HG02678 (cell line): Measurements from ENCODE around the gene SUGP1.

ENCODE experiments used
- ATAC-seq: cut with Tn5 transposase; IDR thresholded peaks from one replicate; pipeline ENCODE4 v1.9.1; 2021; ENCODE audit warnings: mild to moderate bottlenecking, moderate library complexity; ENCODE audit not compliant: unreplicated experiment

Gene SUGP1

DNA sequence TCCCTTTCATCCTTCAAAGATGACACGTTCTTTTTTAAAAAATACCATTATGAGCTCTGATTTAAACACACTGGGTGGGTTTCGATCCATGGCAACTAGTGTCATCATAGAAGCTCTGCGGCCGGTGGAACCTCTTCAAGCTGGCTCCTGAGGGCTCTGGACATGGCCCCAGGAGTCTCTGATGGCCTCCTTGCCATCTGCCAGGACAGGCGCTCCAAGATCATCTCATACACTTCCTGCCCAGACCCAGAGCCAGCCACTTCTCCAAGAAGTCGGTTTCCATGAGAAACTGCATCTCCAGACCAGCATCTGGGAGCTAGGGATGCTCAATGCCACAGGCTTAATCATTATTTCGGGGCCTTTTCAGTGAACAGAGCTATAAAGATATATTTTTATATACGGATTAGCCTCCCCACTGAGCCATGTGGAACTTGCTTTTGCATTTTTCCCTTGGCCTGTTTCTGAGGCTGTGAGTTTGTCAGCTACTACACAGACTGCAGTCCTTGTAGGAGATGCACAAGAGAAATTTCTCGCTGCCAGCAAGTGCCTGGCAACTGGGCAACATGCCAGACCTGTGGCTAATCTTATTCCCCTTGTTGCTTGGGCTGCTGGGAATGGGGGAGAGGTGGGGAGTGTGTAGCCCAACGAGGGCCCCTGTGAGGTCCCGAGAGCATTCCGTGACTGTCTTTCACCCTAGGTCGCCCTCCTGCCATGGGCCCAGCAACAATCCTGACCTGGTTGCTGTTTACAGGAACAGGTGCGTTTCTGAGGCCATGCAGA is 15.9 kb downstream of the SUGP1 start:
- no peak for ATAC-seq

DNA sequence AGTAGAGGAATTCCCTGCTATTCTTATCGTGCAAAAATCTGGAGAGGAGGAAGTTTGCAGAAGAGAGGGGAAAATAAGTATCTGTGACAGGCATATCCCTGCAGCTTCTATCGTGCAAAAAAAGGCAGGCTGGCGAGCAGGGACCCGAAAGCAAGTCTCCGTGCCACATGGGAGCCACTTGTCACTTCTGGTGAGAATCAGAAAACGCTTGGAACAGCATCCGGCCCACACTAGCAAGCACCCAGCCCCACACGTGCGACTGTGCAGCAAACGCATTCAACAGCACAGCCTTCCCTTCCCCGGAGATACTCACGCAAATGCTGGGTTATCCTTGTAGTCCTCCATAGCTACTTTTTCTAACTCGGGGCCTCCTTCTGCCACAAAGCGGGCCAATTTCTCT is 16.9 kb downstream of the SUGP1 start:
- no peak for ATAC-seq

DNA sequence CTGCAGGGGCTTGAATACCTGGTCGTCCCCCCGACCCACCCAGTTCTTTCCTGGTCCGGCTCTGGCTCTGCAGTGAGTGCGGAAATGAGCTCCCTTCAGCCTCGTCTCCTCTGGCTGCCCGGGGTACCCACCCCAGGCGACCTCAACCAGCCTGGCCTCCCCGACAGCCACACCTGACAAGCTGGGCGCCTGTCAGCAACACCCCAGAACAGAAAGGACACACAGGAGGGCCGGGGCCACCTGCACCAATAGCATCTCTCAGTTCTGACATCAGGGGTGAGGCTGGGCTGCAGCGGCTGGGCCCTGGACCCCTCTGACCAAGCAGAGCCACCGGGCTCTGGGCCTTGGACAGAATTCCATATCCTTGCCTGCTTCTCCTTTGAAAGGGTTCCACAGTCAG is 19.7 kb downstream of the SUGP1 start:
- no peak for ATAC-seq

DNA sequence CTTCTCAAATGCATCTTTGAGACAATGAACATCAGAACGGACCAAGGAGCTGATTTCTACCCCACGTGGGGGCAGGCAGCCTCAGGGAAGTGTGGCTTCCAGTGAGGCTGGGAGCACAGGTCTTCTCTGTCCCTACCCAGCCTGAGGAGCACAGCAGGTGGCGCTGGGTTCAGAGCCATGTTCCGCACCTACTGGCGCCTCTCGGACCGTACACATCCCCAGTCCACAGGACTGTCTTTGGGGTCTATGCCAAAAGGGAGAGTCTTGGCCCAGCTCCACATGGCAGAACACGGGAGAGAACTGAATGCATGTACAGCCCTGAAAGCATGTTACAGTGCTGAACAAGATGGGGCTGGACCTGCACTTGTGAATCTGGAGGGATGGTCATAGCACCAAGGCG is 22.6 kb downstream of the SUGP1 start:
- ATAC-seq, result no peak

DNA sequence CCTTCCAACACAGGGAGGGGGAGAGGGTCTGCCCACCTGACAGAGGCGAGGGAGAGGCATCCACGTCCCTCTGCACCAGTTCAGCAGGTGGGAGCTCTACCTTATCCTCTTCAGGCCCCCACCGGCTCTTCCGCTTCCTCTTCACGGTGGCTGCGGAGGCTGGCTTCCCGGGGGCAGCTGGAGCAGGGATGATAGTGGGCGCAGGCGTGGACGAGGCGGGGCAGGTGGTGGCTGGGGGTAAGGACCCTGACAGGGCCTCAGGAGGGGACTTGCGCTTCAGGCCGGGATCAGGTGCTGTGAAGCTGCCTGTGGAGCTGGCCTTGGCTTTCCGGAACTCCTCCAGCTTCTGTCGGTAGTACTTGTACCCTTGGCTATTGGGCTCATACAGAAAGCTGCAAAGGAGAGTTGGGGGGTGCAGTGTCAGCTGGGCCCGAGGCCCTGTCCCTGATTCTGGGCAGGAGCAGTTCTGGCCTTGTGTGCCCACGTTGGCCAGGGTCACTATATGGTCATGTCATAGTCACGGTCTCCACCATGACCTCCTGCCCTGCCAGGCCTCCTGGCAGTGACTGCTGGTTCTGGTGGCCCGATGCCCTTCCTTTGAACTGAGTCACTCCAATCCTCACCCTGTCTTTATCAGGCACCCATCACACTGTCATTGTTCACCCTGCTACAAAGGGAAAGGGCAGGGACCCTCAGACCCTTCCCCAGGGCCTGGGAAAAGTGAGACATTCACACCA is 23.2 kb downstream of the SUGP1 start:
- ATAC-seq, result no peak

DNA sequence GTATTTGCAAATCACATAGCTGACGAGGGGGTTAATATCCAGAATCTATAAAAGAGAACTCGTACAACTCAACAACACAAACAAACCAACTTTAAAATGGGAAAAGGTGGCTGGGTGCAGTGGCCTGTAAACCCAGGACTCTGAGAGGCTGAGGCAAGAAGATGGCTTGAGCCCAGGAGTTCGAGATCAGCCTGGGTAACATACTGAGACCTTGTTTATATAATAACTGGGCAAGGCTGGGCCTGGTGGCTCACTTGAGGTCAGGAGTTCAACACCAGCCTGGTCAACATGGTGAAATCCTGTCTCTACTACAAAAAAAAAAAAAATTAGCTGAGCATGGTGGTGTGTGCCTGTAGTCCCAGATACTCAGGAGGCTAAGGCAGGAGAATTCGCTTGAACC is 25.4 kb downstream of the SUGP1 start:
- no peak for ATAC-seq

DNA sequence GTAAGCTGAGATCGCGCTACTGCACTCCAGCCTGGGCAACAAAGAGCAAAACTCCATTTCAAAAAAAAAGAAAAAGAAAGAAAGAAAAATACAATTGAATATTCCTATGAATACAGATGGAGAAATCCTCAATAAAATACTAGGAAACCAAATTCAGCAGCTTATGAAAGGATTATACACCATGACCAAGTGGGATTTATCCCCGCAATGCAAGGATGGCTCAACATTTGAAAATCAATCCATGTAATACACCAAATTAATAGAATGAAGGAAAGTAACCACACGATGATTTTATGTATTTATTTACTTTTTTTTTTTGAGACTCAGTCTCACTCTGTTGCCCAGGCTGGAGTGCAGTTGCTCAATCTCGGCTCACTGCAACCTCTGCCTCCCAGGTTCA is 27.7 kb downstream of the SUGP1 start:
- ATAC-seq, result no peak

DNA sequence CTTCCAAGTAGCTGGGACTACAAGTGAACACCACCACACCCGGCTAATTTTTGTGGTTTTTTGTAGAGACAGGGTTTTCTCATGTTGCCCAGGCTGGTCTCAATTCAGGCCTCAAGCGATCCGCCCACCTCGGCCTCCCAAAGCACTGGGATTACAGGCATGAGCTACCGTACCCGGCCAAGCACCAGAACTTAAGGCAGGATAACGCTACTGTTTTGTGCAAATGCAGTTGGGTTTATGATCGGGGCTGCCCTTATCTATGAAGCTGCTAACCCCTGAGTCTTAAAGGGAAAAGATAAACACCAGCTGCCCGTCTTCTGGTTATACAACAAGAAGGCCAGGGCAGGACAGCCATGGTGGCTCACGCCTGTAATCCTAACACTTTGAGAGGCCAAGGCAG is 34.6 kb downstream of the SUGP1 start:
- ATAC-seq, result no peak

DNA sequence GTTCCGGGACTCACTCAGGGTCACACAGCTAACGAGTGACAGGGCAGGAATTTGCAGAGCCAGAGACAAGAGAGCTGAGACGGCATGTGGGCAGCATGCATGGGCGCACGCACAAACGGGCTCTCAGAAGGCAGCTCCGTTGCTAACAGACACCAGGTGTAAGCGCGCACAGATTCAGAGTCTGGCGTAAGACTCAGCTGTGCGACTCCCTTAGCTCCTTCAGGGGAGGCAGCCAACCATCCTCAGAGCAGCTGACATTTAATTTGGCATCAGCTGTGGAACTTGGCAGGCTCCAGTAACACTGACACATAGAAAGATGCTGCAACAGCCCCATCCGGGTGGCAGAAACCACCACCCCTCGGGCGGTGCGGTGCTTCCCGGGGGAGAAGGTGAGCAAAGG is 39.7 kb downstream of the SUGP1 start:
- ATAC-seq, result no peak

DNA sequence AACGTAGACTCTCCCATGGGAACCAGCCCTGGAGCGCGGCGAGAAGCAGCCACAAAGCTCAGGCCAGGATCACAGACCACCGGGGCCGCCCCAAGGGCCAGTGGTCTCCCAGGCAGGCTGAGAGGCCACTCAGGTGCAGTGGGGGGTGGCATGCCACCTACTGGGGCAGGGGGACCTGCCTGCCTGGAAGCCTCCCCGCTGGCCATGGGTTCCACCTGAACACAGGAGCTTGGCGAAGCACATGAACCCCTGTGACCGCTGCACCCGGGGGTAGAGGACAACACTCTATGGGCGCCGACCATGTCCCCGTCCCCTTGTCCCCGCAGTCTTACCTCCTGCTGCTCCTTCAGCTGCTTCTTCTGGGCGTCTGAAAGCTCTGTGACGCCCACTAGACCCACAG is 40.5 kb downstream of the SUGP1 start:
- ATAC-seq, result no peak

DNA sequence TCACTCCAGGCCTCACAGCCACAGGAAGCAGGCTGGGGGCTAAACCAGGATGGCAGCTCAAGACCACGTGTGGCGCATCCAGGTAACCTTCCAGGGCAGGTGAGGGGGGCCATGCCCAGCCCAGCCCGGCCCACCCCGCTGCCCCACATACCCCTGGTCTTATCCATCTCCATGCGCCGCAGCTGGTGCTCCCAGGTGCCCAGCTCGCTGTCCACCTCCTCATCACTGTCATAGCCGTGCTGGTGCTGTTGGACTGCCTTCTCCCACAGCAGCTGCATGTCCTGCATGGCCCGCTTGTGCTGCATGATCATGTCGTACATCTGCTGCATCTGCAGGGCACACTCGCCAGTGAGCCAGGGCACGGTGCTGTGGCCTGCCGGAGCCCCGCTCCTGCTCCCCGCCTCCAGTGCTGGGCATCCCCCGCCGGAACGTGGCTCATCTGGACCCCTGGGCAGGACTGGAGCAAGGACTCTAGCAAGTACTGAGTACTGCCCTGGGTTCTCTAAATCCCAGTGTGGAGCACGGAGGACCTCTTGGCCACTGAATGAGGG is 41.2 kb downstream of the SUGP1 start:
- ATAC-seq, result no peak

DNA sequence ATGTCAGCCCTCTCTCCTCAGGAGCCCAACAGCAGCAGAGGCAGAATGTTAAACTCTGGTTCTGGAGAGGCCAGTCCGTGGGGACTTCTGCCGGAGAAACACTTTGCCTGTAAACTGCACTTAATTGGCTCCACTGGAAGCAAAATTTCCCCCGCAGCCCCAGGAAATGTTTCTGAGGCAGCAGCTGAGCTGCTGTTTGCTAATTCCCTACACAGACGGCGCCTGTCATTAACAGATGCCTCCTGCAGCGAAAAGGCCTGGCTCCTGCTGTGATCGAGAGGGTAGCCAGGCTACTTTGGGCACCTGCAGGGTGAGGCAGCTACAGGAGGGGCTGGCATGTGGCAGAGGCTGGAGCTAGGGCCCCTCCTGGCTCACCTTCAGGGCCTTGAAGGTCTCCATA is 42.0 kb downstream of the SUGP1 start:
- no peak for ATAC-seq

DNA sequence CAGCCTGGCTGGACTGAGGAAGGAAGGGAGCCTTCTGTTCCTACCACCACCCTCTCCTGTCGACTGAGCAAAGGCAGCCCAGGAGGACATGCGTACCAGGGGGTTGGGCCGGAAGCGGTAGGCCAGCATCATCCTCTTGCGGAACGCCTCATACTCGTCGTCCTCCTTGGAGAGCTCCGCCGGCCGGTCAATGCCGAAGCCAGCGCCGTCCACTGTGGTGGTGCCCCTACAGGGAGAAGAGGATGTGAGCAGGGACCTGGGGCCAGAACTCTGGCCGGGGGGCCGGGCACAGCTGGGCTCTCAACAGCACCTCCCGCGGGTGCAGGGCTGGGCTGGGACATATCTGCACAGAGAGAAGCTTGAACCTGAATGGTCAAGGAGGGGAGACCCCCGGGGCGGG is 43.5 kb downstream of the SUGP1 start:
- ATAC-seq, result no peak

DNA sequence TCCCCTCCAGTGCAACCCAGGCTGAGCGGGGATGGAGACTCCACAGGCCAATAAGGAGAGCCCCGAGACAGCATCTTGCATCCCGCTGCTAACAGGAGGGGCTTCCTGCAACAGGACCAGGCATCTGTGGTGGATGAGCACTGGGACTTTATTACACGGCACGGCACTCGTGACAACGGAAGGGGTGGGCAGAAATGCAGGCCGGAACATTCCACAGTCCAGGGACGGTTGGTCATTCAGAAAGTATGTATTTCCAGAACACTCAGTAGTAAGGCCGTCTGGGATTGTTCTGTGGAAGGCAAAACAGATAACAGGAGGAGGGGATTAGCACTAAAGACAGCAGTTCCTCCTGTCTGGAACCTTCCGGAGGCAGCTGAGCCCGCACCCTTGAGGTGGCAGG is 43.9 kb downstream of the SUGP1 start:
- ATAC-seq, result no peak

DNA sequence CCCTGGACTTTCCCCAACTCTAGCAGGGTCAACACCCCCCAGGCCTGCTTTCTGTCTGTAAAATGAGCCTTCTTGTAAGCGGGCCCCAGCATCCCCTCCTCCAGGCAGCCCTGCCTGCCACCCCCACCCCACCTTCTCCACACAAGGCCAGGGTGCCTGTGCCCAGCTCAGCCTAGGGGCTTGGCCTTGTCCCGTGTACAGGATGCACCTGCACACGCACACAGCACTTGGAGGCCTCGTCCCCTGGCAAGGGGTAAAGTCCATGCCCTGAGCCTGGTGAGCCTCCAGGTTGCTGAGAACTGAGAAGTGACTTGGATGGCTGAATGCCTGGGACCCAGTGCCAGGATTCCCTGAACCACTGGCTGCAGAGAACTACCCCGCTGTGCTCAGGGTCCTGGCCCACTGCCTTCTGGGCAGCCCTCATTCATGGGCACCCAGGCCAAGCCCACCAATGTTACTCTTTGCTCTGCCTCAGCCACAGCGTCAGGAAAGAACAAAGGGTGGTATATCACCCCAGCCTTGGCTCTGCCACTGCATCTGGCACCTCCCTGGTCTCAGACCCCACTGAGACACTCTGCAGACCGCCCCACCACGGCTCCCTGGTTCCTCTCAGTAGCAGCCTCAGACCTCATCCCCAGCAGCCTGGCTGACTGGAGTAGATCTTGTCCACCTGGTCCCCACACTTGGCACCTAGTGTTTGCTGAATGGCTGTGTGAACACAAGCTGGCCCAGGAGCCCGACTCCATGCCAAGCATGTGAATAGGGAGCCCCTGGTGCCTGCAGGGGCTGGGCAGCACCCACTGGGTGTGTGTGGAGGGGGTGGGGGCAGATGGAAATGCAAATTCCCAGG is 45.4 kb downstream of the SUGP1 start:
- ATAC-seq, result no peak

DNA sequence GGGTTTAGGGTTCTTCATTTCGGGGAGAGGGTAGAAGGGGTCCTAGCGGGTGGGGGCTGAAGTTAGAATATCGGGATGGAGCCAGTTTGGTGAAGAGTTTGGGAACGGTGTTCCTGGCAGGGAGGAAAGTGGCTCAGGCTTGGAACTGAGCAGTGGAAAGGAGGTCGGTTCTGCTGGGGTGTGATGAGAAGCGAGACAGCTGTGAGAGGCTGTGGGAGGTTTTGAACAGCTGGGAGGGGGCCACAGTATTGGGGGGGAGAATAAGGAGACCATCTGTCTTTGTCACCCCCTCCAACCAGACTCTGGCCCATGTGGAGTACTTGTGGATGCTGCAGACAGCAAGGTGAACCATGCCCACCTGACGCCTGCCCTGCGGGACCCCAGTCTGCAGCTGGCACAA is 46.2 kb downstream of the SUGP1 start:
- ATAC-seq, result no peak

DNA sequence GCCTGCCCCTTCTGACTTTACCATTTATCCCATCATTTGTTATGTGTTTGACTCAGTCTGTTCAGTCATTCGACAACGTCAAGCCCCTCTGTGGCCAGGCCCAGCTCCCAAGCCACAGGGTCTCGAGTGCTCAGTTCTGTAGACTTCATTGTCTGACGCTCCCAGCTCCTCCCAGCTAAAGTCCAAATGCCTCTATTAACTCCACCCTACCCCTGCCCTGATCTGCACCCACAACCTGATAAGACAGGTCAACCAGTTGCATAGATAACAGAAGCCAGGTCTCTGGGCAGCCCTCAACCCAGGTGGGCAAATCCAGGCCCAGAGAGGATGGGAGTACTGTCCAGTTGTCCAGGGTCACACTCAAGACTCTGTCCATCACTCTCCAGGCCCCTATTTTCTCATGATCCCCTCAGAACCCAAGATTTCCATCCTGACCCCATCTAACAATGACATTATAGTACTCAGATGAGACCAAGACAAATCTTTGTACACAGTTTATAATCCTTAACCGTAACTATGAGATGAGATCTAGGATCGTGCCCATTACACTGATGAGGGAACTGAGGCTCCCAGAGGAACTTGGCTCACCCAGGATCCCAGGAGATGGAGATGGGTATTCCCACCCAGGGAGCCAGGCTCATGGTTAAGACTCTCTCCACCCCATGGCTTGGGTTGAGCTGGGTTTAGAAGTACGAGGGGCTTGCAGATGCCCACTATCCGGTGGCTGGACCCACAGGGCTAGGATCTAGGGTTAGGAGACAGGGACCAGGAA is 48.3 kb downstream of the SUGP1 start:
- no peak for ATAC-seq

DNA sequence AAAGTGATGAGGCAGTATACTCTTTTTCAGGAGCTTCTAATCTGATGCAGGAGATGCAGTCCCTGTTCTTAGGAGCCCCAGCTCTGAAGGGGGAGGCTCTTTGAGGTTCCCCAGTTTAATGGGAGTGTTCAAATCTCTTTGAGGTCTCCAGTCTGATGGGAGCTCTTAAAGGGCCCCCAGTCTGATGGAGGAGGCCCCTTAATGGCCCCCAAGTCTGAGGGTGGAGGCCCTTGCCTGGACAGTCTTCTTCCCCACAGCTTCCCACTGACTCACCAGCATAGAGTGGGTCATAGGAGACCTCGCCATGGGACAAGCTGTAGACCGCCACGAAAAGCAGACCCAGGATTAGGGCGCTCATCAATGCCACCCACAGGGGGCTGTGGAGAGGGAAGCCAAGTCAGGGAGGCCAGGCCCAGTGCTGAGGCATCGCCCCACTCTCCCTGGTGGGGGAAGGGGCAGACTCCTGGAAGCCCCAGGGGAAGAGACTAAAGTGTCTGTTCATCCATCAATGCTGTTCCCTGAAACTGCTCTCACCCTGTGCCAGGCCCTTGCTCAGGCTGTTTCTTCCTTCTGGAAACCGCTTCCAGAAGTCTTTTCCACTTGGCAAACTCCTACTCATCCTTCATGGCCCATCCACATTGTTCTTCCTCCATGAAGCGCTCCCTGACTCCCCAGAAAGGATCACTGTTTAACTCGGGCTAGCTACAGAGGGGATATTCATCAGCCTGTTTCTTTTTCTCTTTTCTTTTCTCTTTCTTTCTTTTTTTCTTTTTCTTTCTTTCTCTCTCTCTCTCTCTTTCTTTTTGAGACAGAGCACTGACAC is 49.3 kb downstream of the SUGP1 start:
- no peak for ATAC-seq

DNA sequence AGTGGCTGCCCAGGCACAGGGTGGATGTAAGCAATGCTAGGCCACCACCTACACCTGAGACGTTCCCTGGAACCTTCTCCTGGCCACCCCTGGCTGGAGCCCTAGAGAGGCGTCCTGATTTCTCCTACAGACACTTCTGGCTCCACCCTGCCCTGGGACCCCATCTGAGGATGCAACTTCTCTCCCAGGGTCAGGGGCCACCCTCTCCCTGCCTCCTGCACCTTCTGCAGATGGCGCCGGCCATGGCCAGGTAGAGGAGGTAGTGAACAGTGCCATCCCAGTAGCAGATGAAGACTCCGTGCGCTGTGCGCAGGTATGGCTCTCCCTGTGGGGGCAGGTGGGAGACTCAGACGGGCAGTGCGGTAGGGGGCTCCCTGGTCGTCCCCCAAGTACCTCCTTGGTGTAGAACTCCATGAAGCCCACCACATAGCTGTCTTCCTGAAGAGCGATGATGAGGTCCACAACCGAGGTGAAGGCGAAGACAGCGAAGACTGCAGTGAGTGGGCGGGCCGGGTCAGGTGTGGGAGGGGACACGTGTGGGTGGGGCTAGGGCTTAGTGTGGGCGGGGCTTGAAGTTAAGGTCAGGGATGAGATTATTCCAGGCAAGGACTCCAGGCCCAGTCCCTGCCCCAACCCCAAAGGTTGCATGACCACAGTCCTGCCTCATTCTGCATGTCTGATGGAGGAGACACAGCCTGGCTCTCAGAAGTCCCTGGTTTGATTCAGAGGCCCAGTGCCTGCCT is 50.2 kb downstream of the SUGP1 start:
- no peak for ATAC-seq
